SK-N-SH treated with all-trans-retinoic acid at 6 μM for 48 hours (cell line): Measurements from ENCODE around the gene ANO5.

Experiments used
- ATAC-seq: fragments of 200-7000 bp; cut with Tn5 transposase; 3 replicates; pipeline ENCODE4 v1.9.1; 2020; ENCODE audit warnings: mild to moderate bottlenecking, moderate library complexity
- ARNTL ChIP-seq: fragments of 450-650 bp; formaldehyde crosslinking; IDR thresholded peaks from 2 replicates; pipeline ENCODE4 v1.5.0; 2020; ENCODE audit warnings: low read depth, mild to moderate bottlenecking, moderate library complexity, borderline replicate concordance
- BACH2 ChIP-seq: fragments of 250-450 bp; sonication (Bioruptor Pico); IDR thresholded peaks from 2 replicates; pipeline ENCODE4 v1.9.0; 2021; ENCODE audit warnings: mild to moderate bottlenecking, borderline replicate concordance
- CSDC2 ChIP-seq: fragments of 250-450 bp; sonication (Bioruptor Pico); IDR thresholded peaks from 2 replicates; pipeline ENCODE4 v1.5.0; 2020; ENCODE audit warnings: mild to moderate bottlenecking, moderate library complexity
- CSRNP3 ChIP-seq: fragments of 250-450 bp; sonication (Bioruptor Pico); IDR thresholded peaks from 2 replicates; pipeline ENCODE4 v1.5.1; 2021; ENCODE audit warnings: mild to moderate bottlenecking, moderate library complexity
- ESRRG ChIP-seq: fragments of 250-450 bp; sonication (Bioruptor Pico); IDR thresholded peaks from 2 replicates; pipeline ENCODE4 v1.6.1; 2021; ENCODE audit warnings: mild to moderate bottlenecking
- GLIS3 ChIP-seq: fragments of 250-450 bp; sonication (Bioruptor Pico); IDR thresholded peaks from 2 replicates; pipeline ENCODE4 v1.5.0; 2020; ENCODE audit warnings: mild to moderate bottlenecking, moderate library complexity
- ISL1 ChIP-seq: fragments of 250-450 bp; sonication (Bioruptor Pico); IDR thresholded peaks from 2 replicates; pipeline ENCODE4 v2.1.2; 2022; ENCODE audit warnings: mild to moderate bottlenecking, moderate library complexity
- OSR1 ChIP-seq: fragments of 250-450 bp; sonication (Bioruptor Pico); IDR thresholded peaks from 2 replicates; pipeline ENCODE4 v1.8.0; 2022; ENCODE audit warnings: moderate library complexity, mild to moderate bottlenecking, inconsistent platforms
- PATZ1 ChIP-seq: fragments of 250-450 bp; sonication (Bioruptor Pico); IDR thresholded peaks from 2 replicates; pipeline ENCODE4 v1.8.0; 2020; ENCODE audit warnings: mild to moderate bottlenecking, moderate library complexity, borderline replicate concordance
- POU6F1 ChIP-seq: fragments of 250-450 bp; sonication (Bioruptor Pico); IDR thresholded peaks from 2 replicates; pipeline ENCODE4 v1.8.0; 2021; ENCODE audit warnings: low read depth, mild to moderate bottlenecking, moderate library complexity, borderline replicate concordance
- PPARA ChIP-seq: fragments of 250-450 bp; sonication (Bioruptor Pico); IDR thresholded peaks from 2 replicates; pipeline ENCODE4 v1.5.0; 2020; ENCODE audit warnings: mild to moderate bottlenecking, borderline replicate concordance
- RARB ChIP-seq: fragments of 250-450 bp; sonication (Bioruptor Pico); IDR thresholded peaks from 2 replicates; pipeline ENCODE4 v1.8.0; 2021; ENCODE audit warnings: mild to moderate bottlenecking, moderate library complexity
- SNAI2 ChIP-seq: fragments of 250-450 bp; sonication (Bioruptor Pico); IDR thresholded peaks from 2 replicates; pipeline ENCODE4 v1.5.0; 2020; ENCODE audit warnings: mild to moderate bottlenecking, moderate library complexity
- TCF4 ChIP-seq: fragments of 250-450 bp; sonication (Bioruptor Pico); IDR thresholded peaks from 2 replicates; pipeline ENCODE4 v1.8.0; 2021; ENCODE audit warnings: mild to moderate bottlenecking, moderate library complexity, borderline replicate concordance
- TOX ChIP-seq: fragments of 250-450 bp; sonication (Bioruptor Pico); IDR thresholded peaks from 2 replicates; pipeline ENCODE4 v1.8.0; 2021; ENCODE audit warnings: mild to moderate bottlenecking, moderate library complexity, borderline replicate concordance
- TSHZ2 ChIP-seq: fragments of 250-450 bp; sonication (Bioruptor Pico); IDR thresholded peaks from 2 replicates; pipeline ENCODE4 v1.5.0; 2020; ENCODE audit warnings: mild to moderate bottlenecking, moderate library complexity
- ZC3H10 ChIP-seq: fragments of 250-450 bp; sonication (Bioruptor Pico); IDR thresholded peaks from 2 replicates; pipeline ENCODE4 v1.5.1; 2021; ENCODE audit warnings: mild to moderate bottlenecking, moderate library complexity
- ZFP30 ChIP-seq: fragments of 450-650 bp; formaldehyde crosslinking; IDR thresholded peaks from 2 replicates; pipeline ENCODE4 v1.5.0; 2022; ENCODE audit warnings: mild to moderate bottlenecking, moderate library complexity
- ZNF565 ChIP-seq: fragments of 450-650 bp; formaldehyde crosslinking; conservative IDR thresholded peaks from 2 replicates; pipeline ENCODE4 v1.5.0; 2020; ENCODE audit warnings: low read depth, mild to moderate bottlenecking, moderate library complexity
- ZNF70 ChIP-seq: fragments of 450-650 bp; formaldehyde crosslinking; IDR thresholded peaks from 2 replicates; pipeline ENCODE4 v1.5.0; 2020; ENCODE audit warnings: mild to moderate bottlenecking, moderate library complexity
- ZNF8 ChIP-seq: fragments of 450-650 bp; formaldehyde crosslinking; IDR thresholded peaks from 2 replicates; pipeline ENCODE4 v1.5.0; 2020; ENCODE audit warnings: mild to moderate bottlenecking, moderate library complexity
- TF ChIP-seq, protein P1 (sequence below): fragments of 250-450 bp; sonication (Bioruptor Pico); IDR thresholded peaks from 2 replicates; pipeline ENCODE4 v1.5.1; 2020; ENCODE audit warnings: low read depth, mild to moderate bottlenecking, moderate library complexity

Gene ANO5

GRCh38 chr11:22180131-22180530 lies 12.8 kb upstream of the ANO5 start:
- no peak for TF ChIP-seq ISL1 (CRISPR knock-in tag)
- no peak for TF ChIP-seq ZC3H10 (CRISPR knock-in tag)
- no peak for TF ChIP-seq PPARA
- no peak for TF ChIP-seq OSR1 (CRISPR knock-in tag)
- TF ChIP-seq, protein P1, sequence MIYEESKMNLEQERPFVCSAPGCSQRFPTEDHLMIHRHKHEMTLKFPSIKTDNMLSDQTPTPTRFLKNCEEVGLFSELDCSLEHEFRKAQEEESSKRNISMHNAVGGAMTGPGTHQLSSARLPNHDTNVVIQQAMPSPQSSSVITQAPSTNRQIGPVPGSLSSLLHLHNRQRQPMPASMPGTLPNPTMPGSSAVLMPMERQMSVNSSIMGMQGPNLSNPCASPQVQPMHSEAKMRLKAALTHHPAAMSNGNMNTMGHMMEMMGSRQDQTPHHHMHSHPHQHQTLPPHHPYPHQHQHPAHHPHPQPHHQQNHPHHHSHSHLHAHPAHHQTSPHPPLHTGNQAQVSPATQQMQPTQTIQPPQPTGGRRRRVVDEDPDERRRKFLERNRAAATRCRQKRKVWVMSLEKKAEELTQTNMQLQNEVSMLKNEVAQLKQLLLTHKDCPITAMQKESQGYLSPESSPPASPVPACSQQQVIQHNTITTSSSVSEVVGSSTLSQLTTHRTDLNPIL (CRISPR knock-in tag), result no peak
- no peak for TF ChIP-seq TSHZ2 (CRISPR knock-in tag)
- TF ChIP-seq SNAI2 (CRISPR knock-in tag), result no peak
- TF ChIP-seq GLIS3 (CRISPR knock-in tag), result no peak
- no peak for TF ChIP-seq CSRNP3 (CRISPR knock-in tag)
- no peak for TF ChIP-seq PATZ1 (CRISPR knock-in tag)
- TF ChIP-seq RARB (CRISPR knock-in tag), result no peak
- TF ChIP-seq POU6F1 (CRISPR knock-in tag), result no peak
- TF ChIP-seq ZNF70, result no peak
- no peak for TF ChIP-seq TCF4 (CRISPR knock-in tag)
- no peak for TF ChIP-seq BACH2 (CRISPR knock-in tag)
- TF ChIP-seq ZNF565, result no peak
- TF ChIP-seq ESRRG (CRISPR knock-in tag), result no peak
- ATAC-seq, result no peak

- TF ChIP-seq ISL1 (CRISPR knock-in tag) (peak; percentile 34), BACH2 (CRISPR knock-in tag) (no peak)
- no peak for ATAC-seq
Measured at GRCh38 chr11:22189660-22190059, 3.2 kb upstream of the ANO5 start.

GRCh38 chr11:22190827-22191463 lies 1.9 kb upstream of the ANO5 start:
- ATAC-seq, result no peak
- TF ChIP-seq ISL1 (CRISPR knock-in tag), result no peak
- TF ChIP-seq ESRRG (CRISPR knock-in tag), result no peak
- no peak for TF ChIP-seq CSDC2
- no peak for TF ChIP-seq ARNTL (CRISPR knock-in tag)
- TF ChIP-seq PATZ1 (CRISPR knock-in tag), result no peak
- TF ChIP-seq ZNF8 (CRISPR knock-in tag), result no peak
- no peak for TF ChIP-seq SNAI2 (CRISPR knock-in tag)
- no peak for TF ChIP-seq RARB (CRISPR knock-in tag)
- no peak for TF ChIP-seq ZFP30 (CRISPR knock-in tag)
- no peak for TF ChIP-seq TOX (CRISPR knock-in tag)
- TF ChIP-seq ZC3H10 (CRISPR knock-in tag), result no peak
- TF ChIP-seq BACH2 (CRISPR knock-in tag), result no peak
- TF ChIP-seq ZNF70, result no peak
- TF ChIP-seq POU6F1 (CRISPR knock-in tag), result no peak
- TF ChIP-seq, protein P1 (CRISPR knock-in tag), result no peak
- no peak for TF ChIP-seq PPARA
- no peak for TF ChIP-seq OSR1 (CRISPR knock-in tag)
